HG03175 (cell line): ENCODE measurements around the gene TLR2.

Experiments used
- ATAC-seq: cut with Tn5 transposase; IDR thresholded peaks from one replicate; pipeline ENCODE4 v1.9.1; 2021; ENCODE audit warnings: mild to moderate bottlenecking, moderate library complexity; ENCODE audit not compliant: unreplicated experiment

The TLR2 gene, protein sequence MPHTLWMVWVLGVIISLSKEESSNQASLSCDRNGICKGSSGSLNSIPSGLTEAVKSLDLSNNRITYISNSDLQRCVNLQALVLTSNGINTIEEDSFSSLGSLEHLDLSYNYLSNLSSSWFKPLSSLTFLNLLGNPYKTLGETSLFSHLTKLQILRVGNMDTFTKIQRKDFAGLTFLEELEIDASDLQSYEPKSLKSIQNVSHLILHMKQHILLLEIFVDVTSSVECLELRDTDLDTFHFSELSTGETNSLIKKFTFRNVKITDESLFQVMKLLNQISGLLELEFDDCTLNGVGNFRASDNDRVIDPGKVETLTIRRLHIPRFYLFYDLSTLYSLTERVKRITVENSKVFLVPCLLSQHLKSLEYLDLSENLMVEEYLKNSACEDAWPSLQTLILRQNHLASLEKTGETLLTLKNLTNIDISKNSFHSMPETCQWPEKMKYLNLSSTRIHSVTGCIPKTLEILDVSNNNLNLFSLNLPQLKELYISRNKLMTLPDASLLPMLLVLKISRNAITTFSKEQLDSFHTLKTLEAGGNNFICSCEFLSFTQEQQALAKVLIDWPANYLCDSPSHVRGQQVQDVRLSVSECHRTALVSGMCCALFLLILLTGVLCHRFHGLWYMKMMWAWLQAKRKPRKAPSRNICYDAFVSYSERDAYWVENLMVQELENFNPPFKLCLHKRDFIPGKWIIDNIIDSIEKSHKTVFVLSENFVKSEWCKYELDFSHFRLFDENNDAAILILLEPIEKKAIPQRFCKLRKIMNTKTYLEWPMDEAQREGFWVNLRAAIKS

DNA sequence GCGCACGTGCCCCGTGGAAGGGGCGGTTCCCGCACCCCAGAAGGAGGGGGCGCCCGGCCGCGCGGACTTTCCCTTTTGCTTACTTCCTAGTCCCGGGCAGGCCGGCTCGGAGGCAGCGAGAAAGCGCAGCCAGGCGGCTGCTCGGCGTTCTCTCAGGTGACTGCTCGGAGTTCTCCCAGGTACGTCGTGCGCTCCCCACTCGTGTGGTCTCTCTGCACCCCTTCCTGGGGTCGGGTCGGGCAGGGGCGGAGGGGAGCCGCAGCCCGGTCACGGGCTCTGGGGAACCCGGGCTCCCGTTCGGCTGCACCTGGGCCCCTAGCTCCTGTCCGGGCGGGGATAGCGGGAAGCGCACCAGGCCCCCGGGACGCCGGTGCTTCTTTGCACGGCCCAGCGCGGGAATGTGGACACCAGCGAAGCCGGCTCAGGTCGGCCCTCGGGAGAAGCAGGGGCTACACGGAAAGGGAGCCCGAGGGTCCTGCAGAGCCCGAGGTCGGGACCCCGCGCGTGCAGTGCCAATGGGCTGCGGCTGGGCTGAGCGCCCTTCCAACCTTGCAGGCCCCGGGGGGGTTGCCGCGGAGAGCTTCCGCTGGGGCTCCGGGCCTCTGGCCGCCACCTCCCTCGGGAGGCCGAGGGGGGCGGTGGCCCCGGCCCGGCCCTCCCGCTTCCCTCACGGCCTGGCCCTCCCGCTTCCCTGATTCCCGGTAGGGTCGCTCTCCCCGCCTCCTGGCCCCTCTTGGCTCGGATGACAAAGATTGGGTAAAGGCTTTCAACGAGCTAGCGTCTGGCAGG is at the start of gene TLR2:
TSS of gene TLR2 (plus strand) at position 99 of the 789 bp plus-strand sequence. CDS start 18,628 bp downstream, outside the sequence.
- peak; percentile 82 for ATAC-seq

GRCh38 chr4:153634738-153635353 is 49.2 kb upstream of the TLR2 start:
- ATAC-seq, result no peak

DNA sequence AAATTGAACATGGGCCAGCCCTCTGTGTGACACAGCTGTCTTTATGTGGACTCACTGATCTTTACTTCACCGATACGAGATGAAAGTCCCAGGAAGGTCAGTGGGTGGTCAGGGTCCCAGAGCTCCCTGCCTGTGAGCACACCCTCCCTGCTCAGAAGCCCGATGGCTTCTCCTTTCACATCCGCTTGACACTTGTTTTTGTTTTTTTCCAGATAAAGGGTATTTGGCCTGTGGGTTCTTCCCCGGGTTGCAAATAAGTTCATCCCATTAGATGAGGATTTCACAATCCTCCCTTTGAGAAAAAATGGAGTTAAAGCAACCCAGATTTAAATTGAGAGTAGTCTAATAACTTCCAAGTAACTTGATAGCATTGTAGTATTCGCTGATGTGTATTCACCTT is 48.2 kb upstream of the TLR2 start:
- ATAC-seq, result no peak

- no peak for ATAC-seq
These were observed 46.9 kb upstream of the TLR2 start for GRCh38 chr4:153637201-153637600.

DNA sequence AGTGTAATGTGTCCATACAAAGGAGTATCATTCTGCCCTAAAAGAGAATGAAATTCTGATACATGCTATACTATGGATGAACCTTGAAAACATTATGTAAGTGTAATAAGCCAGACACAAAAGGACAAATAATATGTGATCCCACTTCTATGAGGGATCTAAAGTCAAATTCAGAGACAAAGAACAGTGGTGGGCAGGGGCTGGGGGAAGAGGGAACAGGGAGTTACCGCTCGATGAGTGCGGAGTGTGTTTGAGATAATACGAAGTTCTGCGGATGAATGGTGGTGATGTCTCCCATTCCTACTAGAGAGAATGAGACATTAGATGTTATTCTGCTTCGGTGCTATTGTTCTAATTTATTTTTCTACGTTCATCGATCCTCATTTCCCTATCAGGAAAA is 46.1 kb upstream of the TLR2 start:
- no peak for ATAC-seq

GRCh38 chr4:153638999-153639398 is 45.1 kb upstream of the TLR2 start:
- no peak for ATAC-seq

GRCh38 chr4:153639833-153640802 is 44.0 kb upstream of the TLR2 start:
- no peak for ATAC-seq

GRCh38 chr4:153641532-153641931 is 42.5 kb upstream of the TLR2 start:
- ATAC-seq, result no peak

GRCh38 chr4:153643406-153644383 is 40.4 kb upstream of the TLR2 start:
- peak; percentile 91 for ATAC-seq

- no peak for ATAC-seq
These were observed 38.9 kb upstream of the TLR2 start for GRCh38 chr4:153645183-153645582.

- ATAC-seq, result no peak
These were observed 37.8 kb upstream of the TLR2 start for GRCh38 chr4:153646261-153646660.

DNA sequence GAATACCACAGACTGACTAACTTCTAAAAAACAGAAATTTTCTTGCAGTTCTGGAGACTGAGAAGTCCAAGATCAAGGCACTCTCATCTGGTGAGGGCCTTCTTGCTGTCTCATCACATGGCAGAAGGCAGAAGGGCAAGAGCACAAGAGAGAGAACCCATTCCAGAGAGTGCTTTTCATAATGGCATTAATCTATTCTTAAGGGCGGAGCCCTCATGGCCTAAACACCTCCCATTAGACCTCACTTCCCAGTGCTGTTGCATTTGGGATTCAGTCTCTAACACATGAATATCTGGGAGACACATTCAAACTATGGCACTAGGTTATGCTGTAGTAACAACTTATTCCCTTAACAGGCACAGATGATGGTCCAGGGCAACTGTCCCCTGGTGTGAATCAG is 37.1 kb upstream of the TLR2 start:
- ATAC-seq, result no peak

GRCh38 chr4:153647975-153648374 is 36.1 kb upstream of the TLR2 start:
- ATAC-seq, result no peak

DNA sequence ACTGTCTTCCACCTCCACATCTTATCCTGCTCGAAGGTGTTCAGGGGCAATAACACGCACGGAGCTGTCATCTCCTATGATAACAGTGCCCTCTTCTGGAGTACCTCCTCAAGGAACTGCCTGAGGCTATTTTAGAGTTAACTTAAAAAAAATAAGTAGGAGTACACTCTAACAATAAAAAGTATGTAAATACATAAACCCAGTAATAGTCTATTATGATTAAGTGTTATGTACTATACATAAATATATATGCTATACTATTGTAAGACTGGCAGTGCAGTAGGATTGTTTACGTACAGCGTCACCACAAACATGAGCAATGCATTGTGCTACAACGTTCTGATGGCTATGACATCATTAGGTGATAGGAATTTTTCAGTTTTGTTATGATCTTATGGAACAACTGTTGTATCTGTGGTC is 34.5 kb upstream of the TLR2 start:
- no peak for ATAC-seq

DNA sequence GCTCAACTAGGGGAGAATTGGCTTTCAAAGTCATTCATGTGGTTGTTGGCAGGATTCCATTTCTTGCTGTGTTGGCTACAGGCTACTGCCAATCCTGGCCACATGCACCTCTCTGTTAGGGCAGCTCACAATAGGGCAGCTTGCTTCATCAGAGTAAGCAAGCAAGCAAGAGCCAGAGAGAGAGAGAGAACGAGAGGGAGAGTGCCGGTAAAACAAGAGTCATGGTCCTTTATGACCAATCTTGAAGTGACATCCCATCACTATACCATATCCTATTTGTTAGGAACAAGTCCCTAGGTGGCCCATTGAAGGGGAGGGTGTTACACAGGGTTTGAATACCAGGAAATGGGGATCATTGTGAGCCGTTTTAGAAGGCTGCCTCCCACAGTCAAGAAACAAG is 33.0 kb upstream of the TLR2 start:
- ATAC-seq, result peak; percentile 7

DNA sequence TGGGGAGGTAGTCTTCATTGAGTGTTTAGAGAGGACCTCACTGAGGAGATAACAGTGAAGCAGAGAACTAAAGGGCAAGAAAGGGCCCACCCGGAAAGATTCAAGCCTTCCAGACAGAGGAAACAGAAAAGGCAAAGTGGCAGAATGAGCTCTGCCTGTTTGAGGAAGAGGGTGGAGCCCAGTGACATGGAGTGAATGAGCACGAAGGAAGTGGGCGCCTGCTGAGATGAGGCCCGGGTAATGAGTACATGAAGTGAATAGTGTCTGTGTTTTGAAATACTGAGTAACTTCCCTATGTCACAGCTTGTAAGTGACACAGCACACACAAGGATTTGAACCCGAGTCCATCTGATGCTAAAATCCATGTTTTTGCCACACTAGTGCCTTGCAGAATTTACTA is 32.5 kb upstream of the TLR2 start:
- ATAC-seq, result peak; percentile 57

GRCh38 chr4:153652051-153652784 is 31.9 kb upstream of the TLR2 start:
- no peak for ATAC-seq

DNA sequence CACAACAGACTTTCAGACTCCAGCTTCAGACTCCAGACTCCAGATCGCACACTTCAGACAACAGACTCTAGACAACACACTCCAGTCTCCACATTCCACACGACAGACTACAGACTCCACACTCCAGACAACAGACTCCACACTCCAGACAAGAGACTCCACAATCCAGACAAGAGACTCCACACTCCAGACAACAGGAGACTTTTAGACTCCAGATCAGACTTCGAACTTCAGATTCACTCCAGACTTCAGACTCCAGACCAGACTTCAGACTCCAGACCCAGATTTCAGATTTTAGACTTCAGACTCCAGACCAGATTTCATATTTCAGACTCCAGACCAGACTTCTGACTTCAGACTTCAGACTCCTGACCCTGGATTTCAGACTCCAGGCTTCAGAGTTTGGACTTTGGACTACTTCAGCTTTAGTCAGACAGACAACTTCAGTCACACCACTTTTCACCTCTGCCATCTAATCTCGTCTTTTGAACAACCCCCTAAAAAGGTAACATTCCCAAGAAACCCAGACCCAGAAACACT is 29.0 kb upstream of the TLR2 start:
- ATAC-seq, result no peak
